Activated effector memory CD4-positive, alpha-beta T cell treated with Interleukin-2 at 50 U/mL for 16 hours (primary cell): Measurements from ENCODE around the gene GOLT1A.

Experiments
- DNase-seq: peaks from one replicate; pipeline ENCODE4 v3.0.0-alpha.2; 2020

Gene GOLT1A

GRCh38 chr1:204213668-204214662 lies at the start of gene GOLT1A:
TSS of gene GOLT1A (minus strand) at chr1:204213988. CDS start at chr1:204213906, 82 bp downstream.
- peak; percentile 35 for DNase-seq

GRCh38 chr1:204263254-204263910 lies 49.6 kb upstream of the GOLT1A start:
- DNase-seq, result no peak

GRCh38 chr1:204262506-204263253 lies 48.9 kb upstream of the GOLT1A start:
- DNase-seq, result no peak

- no peak for DNase-seq
These were observed 48.1 kb upstream of the GOLT1A start for GRCh38 chr1:204261746-204262505.

GRCh38 chr1:204261266-204261665 lies 47.5 kb upstream of the GOLT1A start:
- no peak for DNase-seq

- DNase-seq, result no peak
These were observed 46.9 kb upstream of the GOLT1A start for GRCh38 chr1:204260601-204261197.

GRCh38 chr1:204259782-204260181 lies 46.0 kb upstream of the GOLT1A start:
- DNase-seq, result no peak

GRCh38 chr1:204259196-204259595 lies 45.4 kb upstream of the GOLT1A start:
- no peak for DNase-seq

- peak; percentile 6 for DNase-seq
These were observed 44.7 kb upstream of the GOLT1A start for GRCh38 chr1:204258213-204259115.

- DNase-seq, result no peak
These were observed 43.7 kb upstream of the GOLT1A start for GRCh38 chr1:204257446-204257845.

GRCh38 chr1:204256531-204256930 lies 42.7 kb upstream of the GOLT1A start:
- DNase-seq, result no peak

GRCh38 chr1:204255966-204256365 lies 42.2 kb upstream of the GOLT1A start:
- no peak for DNase-seq

GRCh38 chr1:204255225-204255624 lies 41.4 kb upstream of the GOLT1A start:
- no peak for DNase-seq

- DNase-seq, result no peak
These were observed 40.4 kb upstream of the GOLT1A start for GRCh38 chr1:204254031-204254661.

- DNase-seq, result no peak
These were observed 38.3 kb upstream of the GOLT1A start for GRCh38 chr1:204251926-204252689.

GRCh38 chr1:204251286-204251685 lies 37.5 kb upstream of the GOLT1A start:
- DNase-seq, result no peak

GRCh38 chr1:204250428-204251030 lies 36.7 kb upstream of the GOLT1A start:
- no peak for DNase-seq

- no peak for DNase-seq
These were observed 36.1 kb upstream of the GOLT1A start for GRCh38 chr1:204249736-204250427.

GRCh38 chr1:204248954-204249353 lies 35.2 kb upstream of the GOLT1A start:
- no peak for DNase-seq
